Smooth muscle cell (in vitro differentiated cells): ENCODE results near the gene TLR10. TPM values are rescaled to one million over a fixed set of nuclear protein-coding genes. Genes with fewer than 3 reads are reported as not detected.

Source experiments
- DNase-seq: peaks from one replicate; lab custom pipeline; 2025; ENCODE audit not compliant: unreplicated experiment; lab: John Stamatoyannopoulos, UW
- H2AFZ ChIP-seq: fragments of 200-600 bp; sonication (generic); 2 replicates; pipeline ENCODE4 v1.6.0; 2016; ENCODE audit warnings: antibody characterized with exemption, low read depth, mild to moderate bottlenecking
- H3F3A ChIP-seq: fragments of 200-600 bp; sonication (generic); 2 replicates; pipeline ENCODE4 v1.6.0; 2017; ENCODE audit warnings: antibody characterized with exemption, low read depth
- H3K27ac ChIP-seq: fragments of 200-600 bp; sonication (generic); 2 replicates; pipeline ENCODE4 v1.5.1; 2016; ENCODE audit warnings: low read depth, mild to moderate bottlenecking
- H3K27me3 ChIP-seq: fragments of 200-600 bp; sonication (generic); 2 replicates; pipeline ENCODE4 v1.6.1; 2016; ENCODE audit warnings: low read depth, mild to moderate bottlenecking
- H3K36me3 ChIP-seq: fragments of 200-600 bp; sonication (generic); 2 replicates; pipeline ENCODE4 v1.5.1; 2016; ENCODE audit warnings: low read depth
- H3K4me1 ChIP-seq: fragments of 200-600 bp; sonication (generic); 2 replicates; pipeline ENCODE4 v1.5.1; 2016; ENCODE audit warnings: low read depth
- H3K4me2 ChIP-seq: fragments of 200-600 bp; sonication (generic); 2 replicates; pipeline ENCODE4 v1.6.0; 2016; ENCODE audit warnings: mild to moderate bottlenecking
- H3K4me3 ChIP-seq: fragments of 200-600 bp; sonication (generic); 2 replicates; pipeline ENCODE4 v1.5.1; 2016; ENCODE audit warnings: mild to moderate bottlenecking
- H3K79me2 ChIP-seq: fragments of 200-600 bp; sonication (generic); 2 replicates; pipeline ENCODE4 v1.6.0; 2016; ENCODE audit warnings: low read depth, mild to moderate bottlenecking
- H3K9ac ChIP-seq: fragments of 200-600 bp; sonication (generic); 2 replicates; pipeline ENCODE4 v1.6.0; 2016; ENCODE audit warnings: low read depth
- H3K9me3 ChIP-seq: fragments of 200-600 bp; sonication (generic); replicated peaks from 2 replicates; pipeline ENCODE4 v1.5.1; 2016; ENCODE audit warnings: low read depth
- H4K20me1 ChIP-seq: fragments of 200-600 bp; sonication (generic); 2 replicates; pipeline ENCODE4 v1.6.0; 2016; ENCODE audit warnings: low read depth
- WGBS: methylation state at CpG from one replicate; pipeline ENCODE4 v1.1.7; 2016; ENCODE audit warnings: low lambda C conversion rate; 5-methylcytosine and 5-hydroxymethylcytosine counted together
- polyA plus RNA-seq: library from polyadenylated mRNA; unstranded; fragments of >200 nt; fragmentation: Nextera tagmentation; extraction: Ambion mirVana; gene quantifications from 2 replicates; pipeline ENCODE4 v1.2.1, GENCODE V29; 2016
- small RNA-seq: library from RNA; depleted of rRNA; stranded (forward); fragments of <200 nt; gene quantifications from one replicate; pipeline ENCODE3, GENCODE V24; 2014
- total RNA-seq: library from RNA; depleted of rRNA; stranded (reverse); fragments of >200 nt; gene quantifications from 2 replicates; pipeline ENCODE4 v1.2.3, GENCODE V29; 2014
- TF ChIP-seq, protein P1 (sequence below): fragments of 200-600 bp; sonication (generic); IDR thresholded peaks from 2 replicates; pipeline ENCODE4 v1.5.1; 2017; ENCODE audit warnings: borderline replicate concordance, mild to moderate bottlenecking, antibody characterized with exemption; ENCODE audit not compliant: insufficient read depth, poor library complexity, severe bottlenecking

TLR10 gene
- total and polyA plus RNA-seq, 2 experiments from 2014 or later: not detected

DNA sequence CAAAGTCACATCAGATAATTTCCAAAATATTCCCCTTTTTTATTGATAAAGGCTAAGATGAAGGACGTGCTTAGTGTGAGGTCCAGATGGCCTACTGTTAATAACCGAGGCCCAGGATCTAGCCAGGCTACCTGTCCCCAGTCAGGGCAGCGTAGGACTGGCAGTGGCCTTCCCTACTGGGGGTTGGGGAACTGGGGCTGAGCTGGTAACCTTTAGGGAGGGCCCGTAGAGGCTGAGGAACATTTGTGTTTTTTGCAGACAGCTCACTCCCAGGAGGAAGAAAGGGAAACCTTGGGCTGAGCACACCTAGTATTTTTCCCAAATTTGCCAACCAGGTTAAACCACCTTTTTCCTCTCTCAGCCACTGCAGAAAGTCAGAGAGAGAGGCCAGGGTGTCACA lies 59.7 kb downstream of the TLR10 start:
- Histone ChIP-seq H3K9ac (no peak overlapping the region), H3K4me1 (peaks cover 9% of the 10 kb centered on the region), H2AFZ (no peak overlapping the region), H4K20me1 (no peaks in the 10 kb centered on the region), H3K4me3 (no peak overlapping the region), H3K4me2 (no peak overlapping the region), H3K27ac (no peak overlapping the region), H3F3A (no peaks in the 10 kb centered on the region), H3K9me3 (no peaks in the 10 kb centered on the region), H3K27me3 (peaks cover 4% of the 10 kb centered on the region), H3K79me2 (no peaks in the 10 kb centered on the region), H3K36me3 (no peaks in the 10 kb centered on the region)
- WGBS: 83% methylated on average over 4 of the region's 4 CpGs
- TF ChIP-seq, protein P1, sequence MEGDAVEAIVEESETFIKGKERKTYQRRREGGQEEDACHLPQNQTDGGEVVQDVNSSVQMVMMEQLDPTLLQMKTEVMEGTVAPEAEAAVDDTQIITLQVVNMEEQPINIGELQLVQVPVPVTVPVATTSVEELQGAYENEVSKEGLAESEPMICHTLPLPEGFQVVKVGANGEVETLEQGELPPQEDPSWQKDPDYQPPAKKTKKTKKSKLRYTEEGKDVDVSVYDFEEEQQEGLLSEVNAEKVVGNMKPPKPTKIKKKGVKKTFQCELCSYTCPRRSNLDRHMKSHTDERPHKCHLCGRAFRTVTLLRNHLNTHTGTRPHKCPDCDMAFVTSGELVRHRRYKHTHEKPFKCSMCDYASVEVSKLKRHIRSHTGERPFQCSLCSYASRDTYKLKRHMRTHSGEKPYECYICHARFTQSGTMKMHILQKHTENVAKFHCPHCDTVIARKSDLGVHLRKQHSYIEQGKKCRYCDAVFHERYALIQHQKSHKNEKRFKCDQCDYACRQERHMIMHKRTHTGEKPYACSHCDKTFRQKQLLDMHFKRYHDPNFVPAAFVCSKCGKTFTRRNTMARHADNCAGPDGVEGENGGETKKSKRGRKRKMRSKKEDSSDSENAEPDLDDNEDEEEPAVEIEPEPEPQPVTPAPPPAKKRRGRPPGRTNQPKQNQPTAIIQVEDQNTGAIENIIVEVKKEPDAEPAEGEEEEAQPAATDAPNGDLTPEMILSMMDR: no peak
- no peak for DNase-seq

Small RNA genes within 50 kb of the gene (small RNA-seq; reads per million reads assigned to genes)
- gene RNA5SP158: not detected

Other genes with a start within 250 kb of the TLR10 start
- gene KLF3, start 118.8 kb downstream of the TLR10 start, total RNA-seq: 31.0 and 37.5 TPM in 2 replicates
- gene KLF3, start 118.8 kb downstream of the TLR10 start, polyA plus RNA-seq: 25.9 and 26.0 TPM in 2 replicates
- 2.0 and 8.4 TPM in 2 replicates for gene TLR1, start 21.8 kb upstream of the TLR10 start, total RNA-seq
- gene TLR1, start 21.8 kb upstream of the TLR10 start, polyA plus RNA-seq: 0.54 and 0.99 TPM in 2 replicates
- 4.4 and 8.9 TPM in 2 replicates for gene TLR6, start 73.8 kb upstream of the TLR10 start, total RNA-seq
- gene TLR6, start 73.8 kb upstream of the TLR10 start, polyA plus RNA-seq: 0.17 and 0.89 TPM in 2 replicates
- gene FAM114A1, start 84.8 kb upstream of the TLR10 start, total RNA-seq: 226 and 363 TPM in 2 replicates
- 207 and 213 TPM in 2 replicates for gene FAM114A1, start 84.8 kb upstream of the TLR10 start, polyA plus RNA-seq
- gene TMEM156, start 249.4 kb upstream of the TLR10 start, total RNA-seq: 0.04 TPM in 1 of 2 replicates, not detected in the other
- gene TMEM156, start 249.4 kb upstream of the TLR10 start, polyA plus RNA-seq: 0.71 TPM in 1 of 2 replicates, not detected in the other